Tibial nerve (tissue), 4 donors: ENCODE data around the gene NFIB. TPM values are rescaled to one million over a fixed set of nuclear protein-coding genes. Genes with fewer than 3 reads are reported as not detected.

Source experiments
- DNase-seq, 2 donors: peaks; one replicate each; pipeline ENCODE4 v3.0.0-alpha.2; 2019; ENCODE audit warnings: low spot score in 2 of 2
- H3K27ac ChIP-seq, 4 donors: fragments of 200-600 bp; sonication (generic) in 3 of 4; one replicate each; pipeline ENCODE4 v1.5.1; 2017 to 2019; ENCODE audit warnings: mild to moderate bottlenecking in 1 of 4
- H3K27me3 ChIP-seq, 2 donors: fragments of 200-600 bp; sonication (generic) in 1 of 2; one replicate each; pipeline versions ENCODE4 v1.5.1 to v1.6.0; 2017 to 2019
- H3K36me3 ChIP-seq, 3 donors: fragments of 200-600 bp; sonication (generic); one replicate each; pipeline ENCODE4 v1.5.1; 2018 to 2019
- H3K4me1 ChIP-seq, 4 donors: fragments of 200-600 bp; sonication (generic) in 3 of 4; one replicate each; pipeline ENCODE4 v1.5.1; 2017 to 2019
- H3K4me3 ChIP-seq, 4 donors: fragments of 200-600 bp; sonication (generic) in 3 of 4; one replicate each; pipeline ENCODE4 v1.5.1; 2017 to 2019; ENCODE audit warnings: mild to moderate bottlenecking in 1 of 4, moderate library complexity in 1 of 4
- H3K9me3 ChIP-seq, 4 donors: fragments of 200-600 bp; sonication (generic) in 3 of 4; one replicate each; pipeline ENCODE4 v1.5.1; 2017 to 2019
- CTCF ChIP-seq, 5 experiments: fragments of 200-600 bp in 3 of 5; fragments of 450-650 bp in 2 of 5; sonication (generic) in 3 of 5; IDR thresholded peaks; one replicate each; pipeline ENCODE4 v1.5.1; 2016 to 2019; ENCODE audit warnings: antibody characterized with exemption in 5 of 5, mild to moderate bottlenecking in 3 of 5, moderate library complexity in 2 of 5
- EP300 ChIP-seq, 2 donors: sonication (generic); formaldehyde crosslinking; IDR thresholded peaks; one replicate each; pipeline ENCODE4 v1.6.1; 2017; ENCODE audit warnings: antibody characterized with exemption in 2 of 2, mild to moderate bottlenecking in 1 of 2
- POLR2A ChIP-seq, 2 donors: fragments of 450-650 bp; IDR thresholded peaks; one replicate each; pipeline ENCODE4 v1.6.1; 2017; ENCODE audit warnings: antibody characterized with exemption in 2 of 2, mild to moderate bottlenecking in 2 of 2, moderate library complexity in 2 of 2
- WGBS, 2 donors: methylation state at CpG; one replicate each; pipeline ENCODE4 v1.1.5; 2018; 5-methylcytosine and 5-hydroxymethylcytosine counted together
- total RNA-seq, 4 donors: library from RNA; depleted of rRNA; stranded (reverse); fragments of >200 nt; gene quantifications; one replicate each; pipeline ENCODE4 v1.1.0, GENCODE V29; 2016

Gene NFIB
- total RNA-seq, 4 donors from 2014 or later, result 52.1 to 125 (median 78.1) TPM

- Histone ChIP-seq H3K36me3 (no peaks in the 10 kb centered on the region), H3K27me3 (no peaks in the 10 kb centered on the region), H3K4me3 (no peak overlapping the region), H3K4me1 (peaks cover 0 to 3% (median 0%) of the 10 kb centered on the region in 4 donors), H3K9me3 (no peaks in the 10 kb centered on the region), H3K27ac (no peak overlapping the region)
- TF ChIP-seq EP300 (IDR thresholded peaks at IDR 0.05) (no peak), POLR2A (IDR thresholded peaks at IDR 0.05) (no peak), CTCF (IDR thresholded peaks at IDR 0.05) (no peak)
- WGBS, 2 donors, result 93 to 96% methylated on average over 1 of the region's 1 CpG
- no peak for DNase-seq
Observed at GRCh38 chr9:14085810-14086209, 228.1 kb downstream of the NFIB start.

- no peak overlapping the region for H3K4me3 ChIP-seq
- no peak for DNase-seq
- no peaks in the 10 kb centered on the region for H3K9me3 ChIP-seq
- H3K27ac ChIP-seq, result no peak overlapping the region
- no peaks in the 10 kb centered on the region for H3K36me3 ChIP-seq
- no peak for TF ChIP-seq EP300 (IDR thresholded peaks at IDR 0.05)
- no peak for TF ChIP-seq POLR2A (IDR thresholded peaks at IDR 0.05)
- TF ChIP-seq CTCF (IDR thresholded peaks at IDR 0.05), result no peak
- WGBS, 2 donors, result 66 to 78% methylated on average over 3 of the region's 3 CpGs
- H3K27me3 ChIP-seq, result no peaks in the 10 kb centered on the region
- peaks cover 0 to 3% (median 0%) of the 10 kb centered on the region in 4 donors for H3K4me1 ChIP-seq
Observed at GRCh38 chr9:14084867-14085266, 229.1 kb downstream of the NFIB start.

GRCh38 chr9:14083366-14083765, 230.6 kb downstream of the NFIB start:
- Histone ChIP-seq H3K36me3 (no peaks in the 10 kb centered on the region), H3K9me3 (no peaks in the 10 kb centered on the region), H3K4me3 (no peak overlapping the region), H3K4me1 (peaks cover 0 to 3% (median 0%) of the 10 kb centered on the region in 4 donors), H3K27me3 (no peaks in the 10 kb centered on the region), H3K27ac (no peak overlapping the region)
- TF ChIP-seq POLR2A (IDR thresholded peaks at IDR 0.05) (no peak), CTCF (IDR thresholded peaks at IDR 0.05) (no peak), EP300 (IDR thresholded peaks at IDR 0.05) (no peak)
- WGBS, 2 donors, result 91 to 92% methylated on average over 1 of the region's 1 CpG
- no peak for DNase-seq

- no peaks in the 10 kb centered on the region for H3K9me3 ChIP-seq
- H3K4me3 ChIP-seq, result no peak overlapping the region
- no peak for TF ChIP-seq EP300 (IDR thresholded peaks at IDR 0.05)
- TF ChIP-seq CTCF (IDR thresholded peaks at IDR 0.05), result no peak
- TF ChIP-seq POLR2A (IDR thresholded peaks at IDR 0.05), result no peak
- H3K27me3 ChIP-seq, result no peaks in the 10 kb centered on the region
- DNase-seq, result no peak
- H3K36me3 ChIP-seq, result no peaks in the 10 kb centered on the region
- no peak overlapping the region for H3K27ac ChIP-seq
- 67 to 71% methylated on average over 3 of the region's 3 CpGs for WGBS, 2 donors
- peaks cover 0 to 3% (median 0%) of the 10 kb centered on the region in 4 donors for H3K4me1 ChIP-seq
Observed at GRCh38 chr9:14082732-14083131, 231.2 kb downstream of the NFIB start.

- no peak overlapping the region for H3K4me3 ChIP-seq
- H3K4me1 ChIP-seq, result peaks cover 0 to 3% (median 0%) of the 10 kb centered on the region in 4 donors
- no peaks in the 10 kb centered on the region for H3K27me3 ChIP-seq
- H3K9me3 ChIP-seq, result no peaks in the 10 kb centered on the region
- no peaks in the 10 kb centered on the region for H3K36me3 ChIP-seq
- no peak overlapping the region for H3K27ac ChIP-seq
- TF ChIP-seq EP300 (IDR thresholded peaks at IDR 0.05) (no peak), CTCF (IDR thresholded peaks at IDR 0.05) (no peak), POLR2A (IDR thresholded peaks at IDR 0.05) (no peak)
- WGBS, 2 donors, result 70 to 75% methylated on average over 4 of the region's 4 CpGs
- no peak for DNase-seq
Observed at GRCh38 chr9:14081745-14082144, 232.2 kb downstream of the NFIB start.
